Skeletal muscle satellite cell (primary cell): ENCODE data around the gene TMEM209.

ENCODE experiments used
- H3K27me3 ChIP-seq: 2 replicates; pipeline ENCODE4 v1.7.0; 2013; ENCODE audit warnings: low read length; ENCODE audit not compliant: control insufficient read depth, insufficient read depth
- H3K36me3 ChIP-seq: 2 replicates; pipeline ENCODE4 v1.7.0; 2013; ENCODE audit warnings: mild to moderate bottlenecking, control low read depth, low read length; ENCODE audit not compliant: insufficient read depth
- H3K4me1 ChIP-seq: 2 replicates; pipeline ENCODE4 v1.7.0; 2013; ENCODE audit warnings: low read length; ENCODE audit not compliant: control insufficient read depth, insufficient read depth
- H3K4me2 ChIP-seq: 2 replicates; pipeline ENCODE4 v1.7.0; 2013; ENCODE audit warnings: mild to moderate bottlenecking, low read length
- H3K4me3 ChIP-seq: 2 replicates; pipeline ENCODE4 v1.7.0; 2013; ENCODE audit warnings: low read length
- H3K9ac ChIP-seq: 2 replicates; pipeline ENCODE4 v1.7.0; 2013; ENCODE audit warnings: mild to moderate bottlenecking, low read depth, low read length, moderate library complexity
- H3K9me3 ChIP-seq: replicated peaks from 2 replicates; pipeline ENCODE4 v1.7.0; 2013; ENCODE audit warnings: mild to moderate bottlenecking, control low read depth, low read length

TMEM209 gene

DNA sequence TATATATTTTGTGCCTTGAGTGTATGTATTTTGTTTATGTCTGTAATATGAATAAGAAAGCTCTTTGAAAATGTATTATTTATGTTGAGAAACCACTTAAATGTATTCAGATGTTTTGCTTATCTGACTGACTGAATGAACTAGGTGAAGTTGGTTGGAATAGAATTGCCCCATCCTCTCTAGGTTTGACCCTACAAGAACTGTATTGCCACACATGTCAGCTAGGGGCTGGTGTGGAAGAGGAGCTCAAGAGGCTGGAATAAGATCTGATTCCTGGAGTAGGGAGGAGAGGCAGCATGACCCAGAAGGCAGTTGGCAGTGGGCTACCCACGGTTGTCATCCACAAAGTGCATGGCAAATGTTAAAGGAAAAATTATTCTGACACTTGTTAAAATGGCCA is 11.5 kb upstream of the TMEM209 start:
- no peak overlapping the region for H3K4me3 ChIP-seq
- no peaks in the 10 kb centered on the region for H3K36me3 ChIP-seq
- no peaks in the 10 kb centered on the region for H3K4me1 ChIP-seq
- H3K4me2 ChIP-seq: no peak overlapping the region
- H3K27me3 ChIP-seq: peaks cover 15% of the 10 kb centered on the region
- no peaks in the 10 kb centered on the region for H3K9me3 ChIP-seq
- no peak overlapping the region for H3K9ac ChIP-seq

DNA sequence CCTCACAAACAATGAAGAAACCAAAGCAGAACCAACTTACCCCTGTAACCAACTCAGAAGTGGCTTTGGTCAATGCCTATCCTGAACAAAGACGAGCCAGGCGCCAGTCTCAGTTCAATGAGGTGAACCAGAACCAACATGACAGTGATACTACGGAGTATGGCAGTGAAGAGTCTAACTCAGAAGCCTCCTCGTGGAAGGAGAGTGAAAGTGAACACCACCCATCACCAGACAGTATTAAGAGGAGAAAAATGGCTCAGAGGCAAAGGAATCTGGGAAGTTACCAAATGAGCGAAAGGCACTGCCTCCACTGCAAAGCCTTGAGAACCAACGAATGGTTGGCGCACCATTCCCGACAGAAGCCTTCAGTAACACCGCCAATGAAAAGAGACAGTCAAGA is 10.8 kb upstream of the TMEM209 start:
- H3K36me3 ChIP-seq: no peaks in the 10 kb centered on the region
- no peaks in the 10 kb centered on the region for H3K4me1 ChIP-seq
- H3K27me3 ChIP-seq: peaks cover 15% of the 10 kb centered on the region
- no peaks in the 10 kb centered on the region for H3K9me3 ChIP-seq
- H3K4me3 ChIP-seq: no peak overlapping the region
- H3K9ac ChIP-seq: no peak overlapping the region
- no peak overlapping the region for H3K4me2 ChIP-seq

GRCh38 chr7:130213828-130214227 is 8.6 kb upstream of the TMEM209 start:
- Histone ChIP-seq H3K9ac (no peak overlapping the region), H3K4me3 (no peak overlapping the region), H3K9me3 (no peaks in the 10 kb centered on the region)

GRCh38 chr7:130210181-130210935 is 5.2 kb upstream of the TMEM209 start:
- Histone ChIP-seq H3K27me3 (no peaks in the 10 kb centered on the region), H3K4me3 (no peak overlapping the region), H3K36me3 (no peaks in the 10 kb centered on the region), H3K9me3 (no peaks in the 10 kb centered on the region), H3K9ac (peak overlapping the region; percentile 23), H3K4me1 (peaks cover 12% of the 10 kb centered on the region), H3K4me2 (no peak overlapping the region)

More at GRCh38 chr7:130213828-130214227, 8.6 kb upstream of the TMEM209 start:
- H3K4me1 ChIP-seq: peaks cover 6% of the 10 kb centered on the region
- peaks cover 7% of the 10 kb centered on the region for H3K27me3 ChIP-seq
- no peaks in the 10 kb centered on the region for H3K36me3 ChIP-seq
- no peak overlapping the region for H3K4me2 ChIP-seq

DNA sequence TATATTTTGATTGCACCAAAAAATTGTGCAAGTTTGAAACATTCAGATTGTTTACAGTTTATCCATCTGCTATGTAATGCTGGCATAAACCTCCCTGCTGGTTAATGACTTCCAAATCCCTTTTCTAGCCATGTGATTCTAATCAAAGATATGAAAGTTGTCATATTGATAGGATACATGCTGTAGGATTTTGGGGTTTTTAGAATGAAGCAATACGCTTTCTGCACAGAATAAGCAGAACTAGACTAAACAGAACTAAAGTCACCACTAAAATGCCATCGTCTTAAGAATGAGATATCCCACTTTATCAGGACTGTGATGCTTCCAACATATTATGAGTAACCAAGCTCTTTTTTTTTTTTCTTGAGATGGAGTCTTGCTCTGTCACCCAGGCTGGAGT is 3.3 kb upstream of the TMEM209 start:
- H3K27me3 ChIP-seq: no peaks in the 10 kb centered on the region
- H3K4me3 ChIP-seq: no peak overlapping the region
- H3K9ac ChIP-seq: no peak overlapping the region
- H3K4me2 ChIP-seq: no peak overlapping the region
- H3K36me3 ChIP-seq: peaks cover under 1% of the 10 kb centered on the region
- H3K9me3 ChIP-seq: no peaks in the 10 kb centered on the region
- peaks cover 12% of the 10 kb centered on the region for H3K4me1 ChIP-seq

DNA sequence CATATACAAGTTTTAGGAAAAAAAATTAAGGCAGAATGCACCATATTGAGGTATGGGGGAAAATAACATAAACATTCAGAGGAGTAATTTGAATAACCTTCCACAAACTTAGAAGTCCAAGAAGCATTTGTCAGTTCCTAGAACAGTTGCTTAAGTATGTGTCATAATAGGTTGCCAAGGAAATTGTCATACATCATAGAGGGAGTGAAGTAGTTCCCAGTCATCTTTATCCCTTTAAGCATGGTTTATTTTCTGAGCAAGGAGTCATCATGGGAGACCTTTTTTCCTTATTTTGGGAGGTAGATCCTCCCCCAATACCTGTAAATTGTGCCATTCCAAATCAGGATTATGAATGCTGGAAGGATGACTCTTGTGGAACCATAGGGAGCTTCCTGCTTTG is 2.4 kb upstream of the TMEM209 start, which contains the start of gene SSMEM1:
SSMEM1 (plus strand) TSS at position 219 of the 400 bp plus-strand sequence; CDS start at position 270, 51 bp downstream.
- H3K36me3 ChIP-seq: peaks cover 6% of the 10 kb centered on the region
- H3K4me1 ChIP-seq: peaks cover 12% of the 10 kb centered on the region
- H3K9ac ChIP-seq: no peak within 1 kb of the TSS
- H3K4me2 ChIP-seq: no peak within 1 kb of the TSS
- no peaks in the 10 kb centered on the region for H3K27me3 ChIP-seq
- H3K4me3 ChIP-seq: no peak within 1 kb of the TSS
- no peaks in the 10 kb centered on the region for H3K9me3 ChIP-seq

- Histone ChIP-seq H3K9ac (no peak overlapping the region), H3K4me2 (no peak overlapping the region), H3K4me1 (peaks cover 12% of the 10 kb centered on the region), H3K4me3 (no peak overlapping the region), H3K27me3 (no peaks in the 10 kb centered on the region), H3K36me3 (peaks cover 11% of the 10 kb centered on the region), H3K9me3 (no peaks in the 10 kb centered on the region)
Observed at GRCh38 chr7:130207033-130207432, 1.8 kb upstream of the TMEM209 start.

GRCh38 chr7:130201796-130202195 is 3.4 kb downstream of the TMEM209 start:
- H3K27me3 ChIP-seq: no peaks in the 10 kb centered on the region

DNA sequence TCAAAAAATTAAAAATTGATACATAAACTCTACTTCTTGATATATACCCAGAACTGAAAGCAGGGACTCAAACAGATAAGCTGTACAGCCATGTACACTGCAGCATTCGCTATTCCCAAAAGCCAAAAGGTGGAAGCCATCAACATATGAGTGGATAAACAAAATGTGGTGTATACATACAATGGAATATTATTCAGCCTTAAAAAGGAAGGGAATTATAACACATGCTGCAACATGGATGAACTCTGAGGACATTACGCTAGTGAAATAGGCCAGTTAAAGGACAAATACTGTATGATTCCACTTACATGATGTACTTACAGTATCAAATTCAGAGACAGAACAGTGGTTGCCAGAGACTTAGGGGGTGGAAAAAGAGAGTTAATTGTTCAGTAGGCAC is 8.1 kb downstream of the TMEM209 start:
- Histone ChIP-seq H3K4me1 (no peaks in the 10 kb centered on the region), H3K4me2 (no peak overlapping the region), H3K9me3 (no peaks in the 10 kb centered on the region), H3K9ac (no peak overlapping the region), H3K27me3 (no peaks in the 10 kb centered on the region), H3K4me3 (no peak overlapping the region), H3K36me3 (peaks cover 27% of the 10 kb centered on the region)

More at GRCh38 chr7:130201796-130202195, 3.4 kb downstream of the TMEM209 start:
- Histone ChIP-seq H3K36me3 (peaks cover 27% of the 10 kb centered on the region), H3K4me3 (no peak overlapping the region), H3K4me1 (no peaks in the 10 kb centered on the region), H3K9me3 (no peaks in the 10 kb centered on the region), H3K4me2 (no peak overlapping the region), H3K9ac (no peak overlapping the region)

GRCh38 chr7:130196476-130196875 is 8.7 kb downstream of the TMEM209 start:
- no peak overlapping the region for H3K9ac ChIP-seq

DNA sequence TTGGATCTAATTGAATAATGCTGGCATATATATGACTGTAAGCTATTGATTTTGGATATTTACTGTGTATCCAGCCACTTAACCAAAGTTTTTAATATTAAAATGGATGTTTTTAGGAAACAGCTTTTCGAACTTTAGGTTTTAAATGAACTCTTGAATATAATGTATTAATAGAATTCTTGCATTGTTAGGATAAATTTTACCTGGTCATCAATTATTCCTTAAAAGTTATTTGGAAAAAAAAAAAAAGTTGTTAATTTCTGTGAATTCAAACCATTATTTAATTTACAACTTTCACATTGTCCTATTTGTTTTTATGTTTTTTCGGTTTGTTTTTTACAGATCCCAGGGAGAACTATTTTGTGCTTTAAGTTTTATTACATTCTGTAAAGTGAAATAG is 9.8 kb downstream of the TMEM209 start:
- Histone ChIP-seq H3K27me3 (no peaks in the 10 kb centered on the region), H3K9ac (no peak overlapping the region), H3K36me3 (peaks cover 27% of the 10 kb centered on the region)

More at GRCh38 chr7:130196476-130196875, 8.7 kb downstream of the TMEM209 start:
- H3K36me3 ChIP-seq: peaks cover 26% of the 10 kb centered on the region
- H3K4me1 ChIP-seq: no peaks in the 10 kb centered on the region
- no peak overlapping the region for H3K4me2 ChIP-seq
- H3K4me3 ChIP-seq: no peak overlapping the region
- no peaks in the 10 kb centered on the region for H3K9me3 ChIP-seq
- no peaks in the 10 kb centered on the region for H3K27me3 ChIP-seq

GRCh38 chr7:130191791-130192190 is 13.4 kb downstream of the TMEM209 start:
- Histone ChIP-seq H3K36me3 (peaks cover 27% of the 10 kb centered on the region), H3K9me3 (no peaks in the 10 kb centered on the region), H3K4me2 (no peak overlapping the region), H3K4me1 (no peaks in the 10 kb centered on the region), H3K9ac (no peak overlapping the region), H3K27me3 (no peaks in the 10 kb centered on the region), H3K4me3 (no peak overlapping the region)

More for the DNA sequence above, 9.8 kb downstream of the TMEM209 start:
- H3K4me3 ChIP-seq: no peak overlapping the region
- H3K9me3 ChIP-seq: no peaks in the 10 kb centered on the region
- no peak overlapping the region for H3K4me2 ChIP-seq
- H3K4me1 ChIP-seq: no peaks in the 10 kb centered on the region
